AG08396 (cell line): Measurements from ENCODE around the gene PTH2R.
"Not testable (repeated sequence)": the region's sequence is repeated elsewhere in the genome, so short reads cannot be mapped to it uniquely, and the experiment has no call there.

Experiments
- DNase-seq: peaks from one replicate; pipeline ENCODE4 v3.0.0; 2012; ENCODE audit warnings: low spot score, mixed read lengths

The PTH2R gene

GRCh38 chr2:208485390-208485789 is 78.8 kb downstream of the PTH2R start:
- DNase-seq = no peak

- DNase-seq = no peak
Observed at GRCh38 chr2:208488686-208489564, 82.3 kb downstream of the PTH2R start.

DNA sequence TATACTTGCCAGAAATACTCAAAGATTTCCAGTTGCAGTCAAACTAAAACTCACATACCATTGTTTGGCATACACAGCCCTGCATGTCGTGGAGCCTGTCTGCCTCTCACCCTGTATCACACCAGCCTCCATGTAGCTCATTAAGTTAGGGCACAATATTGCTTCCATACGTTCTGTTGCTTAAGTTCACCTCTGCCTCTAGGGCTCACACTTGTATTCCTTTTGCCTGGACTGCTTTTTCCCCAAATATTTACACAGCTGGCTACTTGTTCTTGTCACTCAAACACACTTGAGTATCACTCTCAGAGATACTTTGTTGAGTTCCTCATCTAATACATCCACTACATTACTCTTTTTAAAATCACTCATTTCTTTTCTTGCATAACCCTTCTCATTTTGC is 83.1 kb downstream of the PTH2R start:
- no peak for DNase-seq

DNA sequence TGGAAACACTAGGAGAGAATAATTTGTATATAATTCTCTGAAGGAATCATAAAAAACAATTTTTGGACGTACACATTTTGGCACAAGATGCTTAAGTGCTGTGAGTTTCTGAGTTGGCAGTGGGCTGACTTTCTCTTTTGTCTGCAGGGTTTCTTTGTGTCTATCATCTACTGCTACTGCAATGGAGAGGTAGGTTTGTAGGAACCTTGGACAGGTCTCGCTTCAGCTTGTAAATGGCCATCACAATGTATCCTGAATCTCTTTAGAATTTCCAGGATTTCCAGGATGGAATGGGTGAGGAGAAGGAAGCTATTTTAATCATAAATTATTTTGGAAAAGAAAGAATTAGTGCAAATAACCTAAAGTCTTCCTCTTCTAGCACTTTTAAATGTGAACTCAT is 83.9 kb downstream of the PTH2R start:
- DNase-seq = no peak

- no peak for DNase-seq
Observed at GRCh38 chr2:208491641-208492040, 85.0 kb downstream of the PTH2R start.

DNA sequence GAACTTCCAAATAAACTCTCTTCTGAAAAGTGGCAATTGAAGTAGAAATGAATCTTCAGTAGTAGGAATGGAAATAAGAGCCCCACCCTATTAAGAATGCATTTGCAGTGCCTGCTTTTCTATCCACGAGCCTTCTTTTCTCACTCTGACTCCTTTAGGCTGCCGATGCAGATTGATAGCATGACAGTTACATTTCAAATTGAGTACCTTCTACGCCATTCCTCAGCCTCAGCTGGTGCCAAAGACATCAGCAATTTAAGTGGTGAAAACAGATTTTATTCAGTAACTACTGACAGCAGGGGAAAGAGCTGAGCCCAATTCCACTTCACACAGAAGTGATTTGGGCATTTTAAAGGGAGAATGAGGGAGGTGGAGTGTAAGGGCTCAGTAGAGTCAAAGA is 85.5 kb downstream of the PTH2R start:
- DNase-seq = no peak

- DNase-seq = no peak
Observed at GRCh38 chr2:208493186-208493585, 86.6 kb downstream of the PTH2R start.

DNA sequence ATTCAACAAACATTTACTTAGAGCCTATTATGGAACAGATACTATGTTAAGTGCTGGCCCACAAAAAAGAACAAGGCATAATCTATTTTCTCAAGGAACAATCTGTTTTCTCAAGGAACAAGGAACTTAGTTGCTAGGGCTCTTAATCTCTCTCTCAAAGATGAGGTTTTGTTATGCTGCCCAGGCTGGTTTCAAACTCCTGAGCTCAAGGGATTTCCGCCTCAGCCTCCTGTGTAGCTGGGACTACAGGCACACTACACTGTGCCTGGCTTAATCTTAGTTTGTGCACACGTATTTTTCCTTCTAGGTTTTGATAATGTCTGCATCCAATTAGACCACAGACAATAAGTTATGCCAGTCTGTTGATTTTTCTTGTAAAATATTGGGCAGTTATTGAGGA is 89.5 kb downstream of the PTH2R start:
- DNase-seq = no peak

DNA sequence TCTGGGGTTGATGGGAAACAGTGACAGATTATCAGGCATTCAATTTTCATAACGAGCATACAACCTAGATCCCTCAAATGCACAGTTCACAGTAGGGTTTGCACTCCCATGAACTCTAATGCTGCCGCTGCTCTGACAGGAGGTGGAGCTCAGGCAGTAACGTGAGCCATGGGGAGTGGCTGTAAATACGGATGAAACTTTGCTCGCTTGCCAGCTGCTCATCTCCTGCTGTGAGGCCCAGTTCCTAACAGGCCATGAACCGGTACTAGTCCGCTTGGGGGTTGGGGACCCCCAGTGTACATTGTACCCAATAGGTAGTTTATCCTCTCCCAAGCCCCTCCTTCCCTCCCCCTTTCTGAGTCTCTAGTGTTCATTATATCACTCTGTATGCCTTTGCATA is 94.6 kb downstream of the PTH2R start:
- DNase-seq = no peak

- DNase-seq = no peak
Observed at GRCh38 chr2:208502288-208502687, 95.7 kb downstream of the PTH2R start.

DNA sequence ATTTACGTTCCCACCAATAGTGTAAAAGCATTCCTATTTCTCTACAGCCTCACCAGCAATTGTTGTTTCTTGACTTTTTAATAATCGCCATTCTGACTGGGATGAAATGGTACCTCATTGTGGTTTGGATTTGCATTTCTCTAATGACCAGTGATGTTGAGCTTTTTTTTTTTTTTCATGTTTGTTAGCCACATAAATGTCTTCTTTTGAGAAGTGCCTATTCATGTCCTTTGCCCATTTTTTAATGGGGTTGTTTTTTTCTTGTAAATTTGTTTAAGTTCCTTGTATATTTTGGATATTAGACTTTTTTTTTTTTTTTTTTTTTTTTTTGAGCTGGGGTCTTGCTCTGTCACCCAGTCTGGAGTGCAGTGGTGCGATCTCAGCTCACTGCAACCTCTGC is 98.8 kb downstream of the PTH2R start:
- DNase-seq = not testable (repeated sequence)

DNA sequence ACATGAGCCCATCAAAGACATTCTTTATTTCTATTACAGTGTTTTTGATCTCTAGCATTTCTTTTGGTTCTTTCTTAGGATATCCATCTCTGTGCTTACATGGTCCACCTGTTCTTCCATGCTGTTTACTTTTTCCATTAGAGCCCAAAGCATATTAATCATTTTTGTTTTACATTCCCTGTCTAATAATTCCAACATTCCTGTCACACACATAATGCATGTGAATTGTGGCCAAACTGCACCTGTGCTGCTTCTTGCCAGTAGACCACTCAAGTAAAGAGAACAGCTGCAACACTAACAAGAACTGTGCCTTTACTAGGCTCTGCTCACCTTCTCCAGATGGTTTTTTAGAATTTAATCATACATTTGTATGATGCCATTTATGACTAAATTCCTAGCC is 103.0 kb downstream of the PTH2R start:
- DNase-seq = no peak

DNA sequence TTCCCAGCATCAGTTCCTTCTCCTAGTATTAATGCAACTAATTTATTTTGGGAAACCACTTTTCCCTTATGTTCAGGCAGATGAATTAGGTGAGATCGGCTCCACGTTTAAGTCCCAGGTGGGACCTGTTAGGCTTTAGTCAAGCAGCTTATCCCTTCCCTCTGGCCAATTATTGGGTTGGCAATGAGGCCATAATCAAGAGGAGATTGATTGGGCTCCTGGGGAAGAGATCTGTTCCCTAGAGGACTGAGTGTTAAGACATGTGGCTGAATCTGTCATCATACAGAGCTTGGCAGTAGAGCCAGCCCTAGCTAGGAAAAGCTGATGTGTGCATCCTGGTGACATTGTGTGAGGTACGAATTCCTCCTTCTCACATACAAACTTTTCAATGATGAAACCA is 104.4 kb downstream of the PTH2R start:
- no peak for DNase-seq

- DNase-seq = no peak
Observed at GRCh38 chr2:208511573-208511972, 105.0 kb downstream of the PTH2R start.

DNA sequence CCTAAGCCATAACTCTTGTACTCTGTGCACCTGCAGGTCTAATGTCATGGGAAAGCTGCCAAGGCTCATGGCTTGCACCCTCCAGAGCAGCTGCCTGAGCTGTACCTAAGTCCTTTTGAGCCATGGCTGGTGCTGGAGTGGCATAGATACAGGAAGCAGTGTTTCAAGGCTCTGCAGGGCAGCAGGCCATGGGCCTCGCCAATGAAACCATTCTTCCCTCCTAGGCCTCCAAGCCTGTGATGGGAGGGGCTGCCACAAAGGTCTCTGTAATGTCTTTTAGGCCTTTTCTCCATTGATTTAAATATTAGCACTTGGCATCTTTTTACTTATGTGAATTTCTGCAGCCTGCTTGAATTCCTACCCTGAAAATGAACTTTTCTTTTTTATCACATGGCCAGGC is 108.5 kb downstream of the PTH2R start:
- no peak for DNase-seq

GRCh38 chr2:208523069-208523468 is 116.5 kb downstream of the PTH2R start:
- not testable (repeated sequence) for DNase-seq

GRCh38 chr2:208525165-208525564 is 118.6 kb downstream of the PTH2R start:
- DNase-seq = not testable (repeated sequence)

DNA sequence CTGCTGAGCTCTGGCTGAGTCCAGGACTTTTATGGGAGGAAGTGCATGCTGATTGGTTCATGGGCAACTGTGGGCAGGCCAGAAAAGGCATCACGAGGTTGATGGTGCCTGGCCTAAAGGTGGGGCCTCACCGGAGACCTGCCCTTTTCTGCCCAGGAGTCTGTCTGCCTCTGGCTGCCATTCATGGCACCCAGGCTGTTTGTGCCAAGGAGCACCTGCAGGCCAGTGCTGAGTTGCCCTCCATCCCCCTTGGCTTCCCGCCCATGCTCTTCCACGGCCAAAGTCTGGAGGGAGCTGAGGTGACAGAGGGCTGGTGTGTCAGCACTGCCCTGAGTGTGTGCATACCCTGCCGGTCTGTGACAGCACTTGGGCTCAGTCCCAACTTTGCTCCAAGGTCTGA is 123.2 kb downstream of the PTH2R start:
- no peak for DNase-seq

DNA sequence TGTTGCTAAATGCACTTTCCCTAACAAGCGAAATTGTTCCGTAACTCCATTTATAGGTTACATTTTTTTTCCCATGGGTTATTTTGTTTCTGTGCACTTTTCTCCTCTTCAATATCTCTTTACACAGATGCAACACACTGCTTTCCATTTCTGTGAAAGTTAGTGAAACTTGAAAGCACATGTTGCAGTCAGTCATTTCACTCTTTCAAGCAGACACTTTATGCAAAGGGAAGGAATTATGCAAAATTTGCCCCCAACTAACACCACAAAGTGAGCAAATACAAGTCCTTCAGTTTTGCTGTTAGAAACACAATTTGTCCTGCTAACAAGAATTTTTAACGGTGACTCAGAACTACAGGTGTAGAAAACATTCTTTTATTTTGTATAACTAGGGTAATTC is 124.8 kb downstream of the PTH2R start:
- no peak for DNase-seq

DNA sequence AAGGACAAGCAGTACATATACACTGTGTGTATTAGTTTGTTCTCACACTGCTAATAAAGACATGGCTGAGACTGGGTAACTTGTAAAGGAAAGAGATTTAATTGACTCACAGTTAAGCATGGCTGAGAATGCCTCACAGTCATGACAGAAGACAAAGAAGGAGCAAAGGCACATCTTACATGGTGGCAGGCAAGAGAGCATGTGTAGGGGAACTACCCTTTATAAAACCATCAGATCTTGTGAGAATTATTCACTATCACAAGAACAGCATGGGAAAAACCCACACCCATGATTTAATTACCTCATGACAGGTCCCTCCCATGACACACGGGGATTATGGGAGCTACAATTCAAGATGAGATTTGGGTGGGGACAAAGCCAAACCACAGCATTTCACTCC is 129.0 kb downstream of the PTH2R start:
- DNase-seq = not testable (repeated sequence)

DNA sequence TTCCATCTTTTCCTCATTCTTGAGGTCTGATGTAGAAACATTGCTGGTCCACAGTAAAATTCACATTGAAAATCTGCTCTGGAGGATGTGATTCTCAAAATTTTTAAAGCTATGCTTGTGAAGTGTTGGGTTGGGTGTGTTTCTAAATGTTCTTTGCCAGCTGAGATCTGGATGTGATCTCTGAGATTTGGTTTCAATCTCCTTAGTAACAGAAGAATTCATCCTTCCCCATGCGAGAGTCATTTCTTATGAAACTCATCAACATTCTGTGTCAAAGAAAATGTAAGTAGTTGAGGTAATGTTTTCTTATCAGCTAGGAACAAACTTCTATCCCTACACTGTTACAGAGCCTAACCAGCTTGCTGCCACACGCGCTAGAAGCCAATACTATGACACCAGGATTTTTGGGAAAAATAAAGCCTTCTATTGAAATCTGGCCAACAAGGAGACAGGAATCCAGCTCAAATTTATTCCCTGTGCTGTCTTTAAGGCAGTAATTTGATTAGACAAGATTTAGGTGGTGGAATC is 134.9 kb downstream of the PTH2R start:
- no peak for DNase-seq

- DNase-seq = no peak
Observed at GRCh38 chr2:208541989-208542464, 135.4 kb downstream of the PTH2R start.

DNA sequence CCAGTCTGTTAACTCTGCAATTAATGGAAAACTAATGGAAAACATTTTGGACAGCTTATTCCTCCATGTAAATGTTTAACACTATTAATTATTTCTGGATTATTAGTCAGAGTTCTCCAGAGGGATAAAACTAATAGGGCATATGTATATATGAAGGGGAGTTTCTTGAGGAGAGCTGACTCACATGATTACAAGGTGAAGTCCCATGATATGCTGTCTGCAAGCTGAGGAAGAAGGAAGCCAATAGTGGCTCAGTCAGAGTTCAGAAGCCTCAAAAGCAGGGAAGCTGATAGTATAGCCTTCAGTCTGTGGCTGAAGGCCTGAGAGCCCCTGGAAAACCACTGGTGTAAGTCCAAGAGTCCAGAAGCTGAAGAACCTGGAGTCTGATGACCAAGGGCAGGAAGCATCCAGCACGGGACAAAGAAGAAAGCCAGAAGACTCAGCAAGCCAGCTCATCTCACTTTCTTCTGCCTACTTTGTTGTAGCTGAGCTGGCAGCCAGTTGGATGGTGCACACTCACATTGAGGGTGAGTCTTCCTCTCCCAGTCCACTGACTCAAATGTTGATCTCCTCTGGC is 136.0 kb downstream of the PTH2R start:
- no peak for DNase-seq
